Activated CD4-positive, alpha-beta T cell treated with anti-CD3 and anti-CD28 coated beads, Interleukin-2, amount 50 U/mL, for 24 hours (primary cell): Measurements from ENCODE around the gene SLC30A9.

Source experiments
- DNase-seq, 2 donors: peaks; one replicate each; pipeline ENCODE4 v3.0.0-alpha.2; 2020; ENCODE audit warnings: low read depth in 1 of 2, low spot score in 1 of 2

The SLC30A9 gene

GRCh38 chr4:42136371-42136770 is 146.0 kb downstream of the SLC30A9 start:
- no peak for DNase-seq
